Stimulated activated CD8-positive, alpha-beta memory T cell treated with anti-CD3 and anti-CD28 coated beads, Interleukin-12 subunit alpha, Interleukin-12 subunit beta, amount 100 ng/mL, for 24 hours (primary cell): ENCODE measurements around the gene DHRSX.
"Not testable (repeated sequence)": the region's sequence is repeated elsewhere in the genome, so short reads cannot be mapped to it uniquely, and the experiment has no call there.

ENCODE experiments used
- DNase-seq: peaks from one replicate; pipeline ENCODE4 v3.0.0-alpha.2; 2020; ENCODE audit errors: extremely low read depth

Gene DHRSX

DNA sequence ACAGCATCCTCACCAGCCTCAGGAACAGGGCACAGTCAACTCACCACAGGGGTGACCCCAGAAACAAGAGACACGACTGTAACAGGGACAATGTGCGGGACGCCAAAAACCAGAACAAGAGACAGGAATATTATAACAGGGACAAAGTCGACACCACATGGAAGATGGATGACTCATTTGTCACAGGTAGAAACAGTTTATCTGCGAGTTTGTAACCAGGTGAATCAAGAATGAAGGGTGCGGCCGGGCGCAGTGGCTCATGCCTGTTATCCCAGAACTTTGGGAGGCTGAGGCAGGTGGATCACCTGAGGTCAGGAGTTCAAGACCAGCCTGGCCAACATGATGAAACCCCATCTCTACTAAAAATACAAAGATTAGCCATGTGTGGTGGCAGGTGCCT lies 44.7 kb downstream of the DHRSX start:
- not testable (repeated sequence) for DNase-seq

DNA sequence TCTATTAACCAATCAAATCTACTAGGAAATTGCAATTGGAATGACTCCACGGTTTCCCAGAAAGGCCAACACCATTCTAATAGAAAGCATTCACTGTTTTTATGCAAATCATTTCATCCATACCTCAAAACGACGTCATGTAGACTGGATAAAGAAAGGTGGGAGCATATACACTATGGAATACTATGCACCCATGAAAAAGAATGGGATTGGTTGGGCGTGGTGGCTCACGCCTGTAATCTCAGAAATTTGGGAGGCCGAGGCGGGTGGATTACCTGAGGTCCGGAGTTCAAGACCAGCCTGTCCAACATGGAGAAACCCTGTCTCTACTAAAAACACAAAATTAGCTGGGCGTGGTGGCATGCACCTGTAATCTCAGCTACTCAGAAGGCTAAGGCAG lies 46.2 kb downstream of the DHRSX start:
- not testable (repeated sequence) for DNase-seq

DNA sequence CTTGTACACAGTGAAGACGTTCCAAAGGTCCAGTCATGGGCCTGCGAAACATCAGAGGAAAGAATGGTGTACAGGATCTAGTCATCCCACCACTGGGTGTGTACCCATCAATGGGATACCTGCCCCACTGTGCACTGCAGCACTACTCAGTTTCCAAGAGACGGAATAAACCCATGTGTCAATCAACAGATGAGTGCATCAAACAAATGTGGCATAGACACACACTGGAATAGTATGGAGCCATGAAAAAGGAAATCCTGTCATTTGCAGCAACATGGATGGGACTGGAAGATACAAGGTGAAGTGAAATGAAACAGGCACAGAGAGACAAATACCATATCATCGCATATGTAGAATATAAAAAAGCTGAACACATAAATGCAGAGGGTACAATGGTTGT lies 48.0 kb downstream of the DHRSX start:
- no peak for DNase-seq

DNA sequence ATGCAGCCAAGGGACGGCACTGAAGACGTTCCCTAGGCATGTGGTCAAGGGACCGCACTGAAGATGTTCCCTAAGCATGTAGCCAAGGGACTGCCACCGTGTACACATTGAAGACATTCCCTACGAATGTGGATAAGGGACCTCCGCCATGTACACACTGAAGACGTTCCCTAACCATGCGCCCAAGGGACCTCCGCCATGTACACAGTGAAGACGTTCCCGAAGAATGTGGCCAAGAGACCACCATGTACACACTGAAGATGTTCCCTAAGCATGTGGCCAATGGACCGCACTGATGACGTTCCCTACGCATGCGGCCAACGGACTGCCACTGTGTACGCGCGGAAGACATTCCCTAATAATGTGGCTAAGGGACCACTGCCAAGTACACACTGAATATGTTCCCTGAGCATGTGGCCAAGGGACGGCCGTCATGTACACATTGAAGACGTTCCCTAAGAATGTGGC lies 48.4 kb downstream of the DHRSX start:
- DNase-seq, result no peak

DNA sequence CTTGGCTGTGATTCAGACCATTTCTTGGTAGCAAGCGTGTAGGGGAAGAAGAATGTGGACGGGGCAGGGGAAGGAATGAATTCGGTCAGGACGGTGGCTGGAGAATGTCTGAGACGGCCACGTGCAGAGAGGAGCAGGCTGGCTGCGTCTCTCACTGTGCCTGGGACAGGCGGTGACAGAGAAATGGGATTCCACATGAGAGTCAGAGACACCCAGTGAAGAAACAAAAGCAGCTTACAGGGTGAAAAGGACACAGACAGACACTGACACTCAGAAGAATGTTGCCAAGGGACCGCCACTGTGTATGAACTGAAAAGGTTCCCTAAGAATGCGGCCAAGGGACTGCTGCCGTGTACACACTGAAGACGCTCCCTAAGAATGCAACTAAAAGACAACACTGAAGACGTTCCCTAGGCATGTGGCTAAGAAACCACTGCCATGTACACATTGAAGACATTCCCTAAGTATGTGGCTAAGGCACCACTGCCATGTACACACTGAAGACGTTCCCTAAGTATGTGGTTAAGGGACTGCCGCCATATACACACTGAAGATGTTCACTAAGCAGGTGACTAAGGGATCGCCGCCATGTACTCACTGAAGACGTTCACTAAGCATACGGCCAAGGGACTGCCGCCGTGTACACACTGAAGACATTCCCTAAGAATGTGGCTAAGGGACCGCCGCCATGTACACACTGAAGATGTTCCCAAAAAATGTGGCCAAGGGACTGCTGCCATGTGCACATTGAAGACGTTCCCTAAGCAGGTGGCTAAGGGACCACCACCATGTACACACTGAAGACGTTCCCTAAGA lies 49.1 kb downstream of the DHRSX start:
- DNase-seq, result no peak

DNA sequence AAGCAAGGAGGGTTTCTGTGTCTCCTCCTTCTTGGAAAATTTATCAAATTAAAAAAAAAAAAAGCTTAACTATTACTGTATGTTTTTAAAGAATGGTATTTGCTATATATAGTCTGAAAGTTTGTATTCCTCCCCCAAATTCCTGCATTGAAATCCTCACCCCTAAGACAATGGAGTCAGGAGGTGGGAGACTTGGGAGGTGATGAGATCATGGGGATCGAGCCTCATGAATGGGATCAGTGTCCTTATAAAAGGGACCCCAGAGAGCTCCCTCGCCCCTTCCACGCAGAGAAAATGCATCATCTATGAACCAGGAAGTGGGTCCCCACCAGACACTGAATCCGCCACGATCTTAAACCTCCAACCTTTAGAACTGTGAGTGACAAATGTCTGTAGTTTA lies 50.1 kb downstream of the DHRSX start:
- no peak for DNase-seq

DNA sequence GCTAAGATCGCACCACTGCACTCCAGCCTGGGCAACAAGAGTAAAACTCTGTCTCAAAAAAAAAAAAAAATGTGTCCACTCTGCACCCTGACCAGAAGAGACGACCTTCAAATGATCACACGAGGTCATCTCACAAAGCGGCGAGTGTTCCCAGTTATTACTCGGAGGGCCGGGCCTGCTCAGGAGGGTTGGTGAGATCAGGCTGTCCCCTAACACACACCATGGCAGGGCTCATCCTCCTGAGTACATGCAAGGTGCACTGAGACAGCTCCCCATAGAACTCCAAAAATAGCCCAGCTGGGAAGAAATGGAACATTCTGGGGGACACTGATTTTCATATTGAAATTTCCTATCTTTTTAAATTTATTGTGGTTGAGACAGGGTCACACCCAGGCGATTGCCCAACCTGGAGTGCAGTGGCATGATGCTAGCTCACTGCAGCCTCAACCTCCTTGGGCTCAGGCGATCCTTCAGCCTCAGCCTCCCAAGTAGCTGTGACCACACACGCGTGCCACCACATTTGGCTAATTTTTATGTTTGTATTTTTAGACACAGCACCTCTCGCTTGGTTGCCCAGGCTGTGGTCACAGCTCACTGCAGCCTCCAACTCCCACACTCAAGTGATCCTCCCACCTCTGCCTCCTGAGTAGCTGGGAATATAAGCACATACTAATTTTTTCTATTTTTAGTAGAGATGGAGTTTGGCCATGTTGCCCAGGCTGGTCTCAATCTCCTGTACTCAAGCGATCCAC lies 51.5 kb downstream of the DHRSX start:
- no peak for DNase-seq

DNA sequence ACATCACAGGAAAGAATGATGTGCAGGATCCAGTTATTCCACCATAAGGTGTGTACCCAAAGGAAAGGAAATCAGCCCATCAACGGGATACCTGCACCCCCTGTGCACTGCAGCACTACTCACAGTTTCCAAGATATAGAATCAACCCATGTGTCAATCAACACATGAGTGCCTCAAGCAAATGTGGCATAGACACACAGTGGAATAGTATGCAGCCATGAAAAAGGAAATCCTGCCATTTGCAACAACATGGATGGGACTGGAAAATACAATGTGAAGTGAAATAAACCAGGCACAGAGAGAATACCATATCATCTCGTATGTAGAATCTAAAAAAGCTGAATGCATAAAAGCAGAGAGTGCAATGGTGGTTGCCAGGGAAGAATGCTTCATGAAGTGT lies 53.3 kb downstream of the DHRSX start:
- no peak for DNase-seq

DNA sequence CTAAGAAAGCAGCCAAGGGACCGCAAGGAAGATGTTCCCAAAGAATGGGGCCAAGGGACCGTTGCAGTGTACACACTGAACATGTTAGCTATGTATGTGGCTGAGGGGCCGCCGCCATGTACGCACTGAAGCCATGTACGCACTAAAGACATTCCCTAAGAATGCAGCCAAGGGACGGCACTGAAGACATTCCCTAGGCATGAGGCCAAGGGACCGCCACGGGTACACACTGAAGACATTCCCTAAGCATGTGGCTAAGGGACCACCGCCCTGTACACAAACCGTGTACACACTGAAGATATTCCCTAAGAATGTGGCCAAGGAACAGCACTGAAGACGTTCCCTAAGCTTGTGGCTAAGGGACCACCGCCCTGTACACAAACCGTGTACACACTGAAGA lies 54.0 kb downstream of the DHRSX start:
- DNase-seq, result no peak

DNA sequence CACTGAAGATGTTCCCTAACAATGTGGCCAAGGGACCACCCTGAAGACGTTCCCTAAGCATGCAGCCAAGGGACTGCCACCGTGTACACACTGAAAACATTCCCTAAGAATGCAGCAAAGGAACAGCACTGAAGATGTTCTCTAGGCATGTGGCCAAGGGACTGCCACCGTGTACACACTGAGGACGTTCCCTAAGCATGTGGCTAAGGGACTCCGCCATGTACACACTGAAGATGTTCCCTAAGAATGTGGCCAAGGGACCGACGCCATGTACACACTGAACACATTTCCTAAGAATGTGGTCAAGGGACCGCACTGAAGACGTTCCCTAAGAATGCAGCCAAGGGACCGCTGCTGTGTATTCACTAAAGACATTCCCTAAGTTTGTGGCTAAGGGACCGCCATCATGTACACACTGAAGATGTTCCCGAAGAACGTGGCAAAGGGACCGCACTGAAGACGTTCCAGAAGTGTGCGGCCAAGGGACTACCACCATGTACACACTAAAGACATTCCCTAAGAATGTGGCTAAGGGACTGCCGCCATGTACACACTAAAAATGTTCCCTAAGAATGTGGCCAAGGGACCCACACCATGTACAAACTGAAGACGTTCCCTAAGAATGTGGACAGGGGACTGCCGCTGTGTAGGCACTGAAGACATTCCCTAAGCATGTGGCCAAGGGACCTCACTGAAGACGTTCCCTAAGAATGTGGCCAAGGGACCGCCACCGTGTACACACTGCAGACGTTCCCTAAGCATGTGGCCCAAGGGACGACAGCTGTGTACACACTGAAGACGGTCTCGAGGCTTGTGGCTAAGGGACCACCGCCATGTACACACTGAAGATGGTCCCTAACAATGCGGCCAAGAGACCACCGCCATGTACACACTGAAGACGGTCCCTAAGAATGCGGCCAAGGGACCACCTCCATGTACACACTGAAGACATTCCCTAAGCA lies 54.8 kb downstream of the DHRSX start:
- no peak for DNase-seq

DNA sequence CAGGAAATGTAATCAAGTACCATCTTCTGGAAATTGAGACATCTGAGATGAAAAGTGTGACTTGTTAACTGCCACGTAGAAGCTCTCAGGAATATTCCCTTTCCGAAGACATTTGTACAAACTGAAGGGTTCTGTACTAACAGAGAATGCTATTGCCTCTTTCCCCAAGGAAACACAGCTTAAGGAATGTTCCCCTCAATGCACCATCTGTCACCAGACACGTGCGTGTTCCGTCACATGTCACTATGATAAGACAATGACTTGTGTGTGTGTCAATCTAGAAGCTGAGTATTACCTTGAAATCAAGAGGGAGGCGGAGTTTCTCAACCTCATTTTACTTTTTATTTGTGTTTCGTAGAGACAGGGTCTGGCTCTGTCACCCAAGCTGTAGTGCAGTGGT lies 58.1 kb downstream of the DHRSX start:
- DNase-seq, result no peak

DNA sequence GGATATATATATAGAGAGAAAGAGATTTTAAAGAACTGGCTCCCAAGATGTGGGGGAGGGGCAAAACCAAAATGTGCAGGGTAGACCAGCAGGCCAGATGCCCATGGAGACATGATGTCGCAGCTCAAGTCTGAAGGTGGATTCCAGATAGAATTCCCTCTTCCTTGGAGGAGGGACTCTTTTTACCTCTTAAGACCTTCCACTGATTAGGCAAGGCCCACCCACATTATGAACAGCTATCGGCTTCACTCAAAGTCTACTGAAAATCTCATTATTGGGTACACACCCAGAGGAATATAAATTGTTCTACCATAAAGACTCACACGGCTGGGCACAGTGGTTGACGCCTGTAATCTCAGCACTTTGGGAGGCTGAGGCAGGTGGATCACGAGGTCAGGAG lies 59.3 kb downstream of the DHRSX start:
- no peak for DNase-seq

DNA sequence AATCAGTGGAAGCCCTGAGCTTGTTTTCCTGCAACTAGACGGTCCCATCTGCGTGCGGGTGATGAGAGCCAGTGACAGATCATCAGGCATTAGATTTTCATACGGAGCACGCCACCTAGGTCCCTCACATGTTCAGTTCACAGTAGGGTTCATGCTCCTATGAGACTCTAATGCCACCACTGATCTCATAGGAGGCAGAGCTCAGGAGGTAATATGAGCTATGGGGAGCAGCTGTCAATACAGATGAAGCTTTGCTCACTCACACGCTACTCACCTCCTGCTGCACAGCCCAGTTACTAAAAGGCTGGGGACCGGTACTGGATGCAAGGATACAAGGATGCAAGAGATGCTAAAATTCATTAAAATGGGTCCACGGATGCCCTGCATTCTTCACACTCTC lies 61.2 kb downstream of the DHRSX start:
- DNase-seq, result no peak

DNA sequence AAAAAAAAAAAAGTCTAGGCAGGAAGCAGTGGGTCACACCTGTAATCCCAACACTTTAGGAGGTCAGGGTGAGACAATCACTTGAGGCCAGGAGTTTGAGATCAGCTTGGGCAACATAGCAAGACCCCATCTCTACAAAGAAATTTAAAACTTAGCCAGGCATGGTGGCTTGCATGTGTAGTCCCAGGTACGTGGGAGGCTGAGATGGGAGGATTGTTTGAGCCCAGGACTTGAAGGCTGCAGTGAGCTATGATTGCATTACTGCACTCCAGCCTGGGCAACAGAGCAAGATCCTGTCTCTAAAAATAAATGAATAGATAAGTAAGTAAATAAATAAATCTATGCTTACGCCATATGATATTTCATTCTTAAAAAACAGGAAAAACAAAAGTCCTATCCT lies 65.3 kb downstream of the DHRSX start:
- DNase-seq, result no peak

DNA sequence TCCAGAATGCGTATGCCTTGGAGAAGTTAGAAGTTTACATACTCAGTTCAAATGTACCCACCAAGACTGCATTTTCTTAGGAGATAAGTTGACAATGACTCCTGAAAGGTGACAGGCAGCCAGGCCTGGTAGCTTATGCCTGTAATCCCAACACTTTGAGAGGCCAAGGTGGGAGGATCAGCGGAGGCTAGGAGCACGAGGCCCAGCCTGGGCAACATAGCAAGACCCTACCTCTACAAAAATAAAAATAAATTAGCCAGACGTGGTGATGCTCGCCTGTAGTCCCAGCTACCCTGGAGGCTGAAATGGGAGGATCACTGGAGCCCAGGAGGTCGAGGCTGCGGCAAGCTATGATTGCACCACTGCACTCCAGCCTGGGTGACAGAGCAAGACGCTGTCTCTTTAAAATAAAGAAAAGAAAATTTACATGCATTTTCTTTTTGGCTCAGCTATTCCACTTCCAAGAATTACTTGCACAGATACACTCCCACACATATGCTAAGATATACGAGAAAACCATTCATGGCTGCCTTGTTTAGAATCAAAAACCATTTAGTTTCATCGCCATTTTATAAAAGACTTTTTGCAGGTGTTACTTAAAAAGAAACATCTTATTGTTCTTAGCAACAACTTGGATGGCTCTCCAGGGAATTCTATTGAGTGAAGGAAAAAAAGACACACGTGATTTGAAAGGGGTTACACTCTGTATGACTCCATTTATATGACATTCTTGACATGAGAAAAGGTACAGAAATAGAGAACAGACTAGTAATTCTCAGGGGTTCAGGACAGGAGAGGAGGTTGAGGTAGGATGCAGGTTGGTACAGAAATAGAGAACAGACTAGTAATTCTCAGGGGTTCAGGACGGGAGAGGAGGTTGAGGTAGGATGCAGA lies 66.3 kb downstream of the DHRSX start:
- no peak for DNase-seq

DNA sequence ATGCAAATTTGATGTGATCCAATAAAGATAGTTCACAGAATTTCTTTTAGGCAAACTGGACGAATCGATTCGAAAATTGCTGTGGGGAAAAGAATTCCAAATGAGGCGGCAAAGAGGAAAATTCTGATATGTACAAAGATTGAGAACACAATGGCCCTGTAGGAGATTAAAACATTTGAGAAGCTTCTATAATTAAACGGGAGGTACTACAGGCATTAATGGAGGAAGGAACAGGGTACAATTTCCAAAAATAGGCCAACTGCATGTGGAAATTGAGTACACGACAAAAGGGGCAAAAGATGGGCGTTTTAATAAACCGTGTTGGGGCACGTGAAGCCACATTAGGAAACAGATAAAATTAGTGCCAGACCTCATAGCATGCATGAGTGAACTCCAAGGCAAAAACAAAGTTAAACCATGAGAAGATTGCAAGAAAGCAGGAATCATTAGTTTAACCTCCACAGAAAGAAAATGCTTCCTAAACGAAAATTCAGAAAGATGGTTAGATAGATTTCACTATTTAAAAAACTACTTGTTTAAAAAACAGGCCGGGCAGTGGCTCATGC lies 68.4 kb downstream of the DHRSX start:
- DNase-seq, result no peak

DNA sequence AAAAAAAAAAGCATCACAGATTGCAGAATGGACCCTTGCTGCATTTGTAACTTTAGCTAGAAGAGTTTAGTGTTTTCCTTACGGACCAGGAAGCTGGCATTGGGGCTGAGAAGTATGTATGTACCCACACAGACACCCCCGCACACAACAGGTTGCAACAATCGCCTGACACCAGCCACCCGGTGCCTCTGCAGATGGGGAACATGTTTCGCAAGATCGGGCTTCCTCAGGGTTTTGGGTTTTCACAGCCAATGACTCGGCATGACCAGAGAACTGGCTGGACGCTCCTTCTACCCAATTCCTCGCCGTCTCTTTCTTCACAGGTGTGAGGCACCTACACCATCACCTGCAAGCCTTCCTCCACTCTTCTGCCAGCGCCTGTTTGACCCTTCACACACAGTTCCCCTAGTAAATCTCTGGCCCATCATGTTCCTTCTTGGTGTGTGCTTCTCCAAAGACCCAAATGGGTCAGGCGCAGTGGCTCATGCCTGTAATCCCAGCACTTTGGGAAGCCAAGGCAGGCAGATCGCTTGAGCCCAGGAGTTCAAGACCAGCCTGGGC lies 70.4 kb downstream of the DHRSX start:
- DNase-seq, result no peak

DNA sequence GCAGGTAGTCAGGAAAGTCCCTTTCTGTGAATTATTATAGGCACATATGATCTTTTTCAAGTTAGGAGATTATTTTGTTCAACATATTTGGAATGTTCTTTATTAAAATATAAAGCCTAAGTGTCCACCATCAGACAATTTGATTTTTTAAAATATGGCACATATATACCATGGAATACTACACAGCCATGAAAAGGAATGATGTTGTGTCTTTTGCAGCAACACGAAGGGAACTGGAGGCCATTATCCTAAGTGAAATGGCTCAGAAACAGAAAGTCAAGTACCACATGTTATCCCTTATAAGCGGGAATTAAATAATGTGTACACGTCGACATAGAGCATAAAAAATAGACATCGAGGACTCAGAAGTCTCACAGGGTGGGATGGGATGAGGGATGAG lies 73.0 kb downstream of the DHRSX start:
- DNase-seq, result no peak

DNA sequence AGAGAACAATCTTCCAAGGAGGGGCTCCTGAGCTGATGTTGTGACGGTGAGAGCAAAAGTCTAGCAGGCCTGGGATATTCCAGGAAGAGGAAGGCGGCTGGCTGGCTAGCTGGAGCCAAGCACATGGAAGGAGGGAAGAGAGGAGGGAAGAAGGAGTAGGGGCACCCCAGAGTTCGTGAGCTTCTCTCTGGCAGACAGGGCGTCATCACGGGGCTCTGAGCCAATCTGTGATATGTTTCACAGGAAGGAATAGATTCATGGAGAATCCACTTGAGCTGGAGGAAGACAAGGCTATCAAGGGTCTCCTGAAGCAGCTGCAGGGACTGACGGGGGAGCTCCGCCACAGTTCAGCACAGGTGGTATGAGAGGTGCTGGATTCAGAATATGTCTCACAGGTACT lies 73.6 kb downstream of the DHRSX start:
- DNase-seq, result no peak

DNA sequence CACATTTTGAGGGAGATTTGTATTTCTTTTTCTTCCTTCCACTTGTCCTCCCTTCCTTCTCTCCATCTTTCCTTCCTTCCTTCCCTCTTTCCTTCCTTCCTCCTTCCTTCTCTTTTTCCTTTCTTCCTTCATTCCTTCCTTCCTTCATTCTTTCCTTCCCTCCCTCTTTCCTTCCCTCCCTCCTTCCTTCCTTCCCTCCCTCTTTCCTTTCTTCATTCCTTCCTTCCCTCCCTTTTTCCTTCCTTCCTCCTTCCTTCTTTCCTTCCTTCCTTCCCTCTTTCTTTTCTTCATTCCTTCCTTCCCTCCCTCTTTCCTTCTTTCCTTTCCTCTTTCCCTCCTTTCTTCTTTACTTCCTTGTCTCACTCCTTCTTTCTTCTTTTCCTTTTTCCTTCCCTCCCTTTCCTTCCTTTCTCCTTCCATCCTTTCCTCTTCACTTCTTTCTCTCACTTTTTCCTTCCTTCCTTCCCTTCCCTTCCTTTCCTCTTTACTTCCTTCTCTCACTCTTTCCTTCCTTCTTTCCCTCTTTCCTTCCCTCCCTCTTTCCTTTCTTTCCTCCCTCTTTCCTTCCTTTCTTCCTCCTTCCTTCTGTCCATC lies 74.4 kb downstream of the DHRSX start:
- no peak for DNase-seq
